MM.1S (cell line): ENCODE measurements around the gene OXCT1.

Experiments
- DNase-seq: peaks from one replicate; pipeline ENCODE4 v3.0.0-alpha.2; 2015
- H2AFZ ChIP-seq: fragments of 300-600 bp; sonication (generic); 2 replicates; pipeline ENCODE4 v1.6.0; 2016; ENCODE audit warnings: antibody characterized with exemption, low read length
- H3F3A ChIP-seq: fragments of 300-600 bp; sonication (generic); 2 replicates; pipeline ENCODE4 v1.6.1; 2016; ENCODE audit warnings: mild to moderate bottlenecking, antibody characterized with exemption, low read length, moderate library complexity, mixed read lengths; ENCODE audit not compliant: insufficient read depth
- H3K27ac ChIP-seq: fragments of 300-600 bp; sonication (generic); 2 replicates; pipeline ENCODE4 v1.5.1; 2016; ENCODE audit warnings: mild to moderate bottlenecking, low read length
- H3K27me3 ChIP-seq: fragments of 300-600 bp; sonication (generic); replicated peaks from 2 replicates; pipeline ENCODE4 v1.6.0; 2016; ENCODE audit warnings: low read length; ENCODE audit not compliant: insufficient read depth
- H3K36me3 ChIP-seq: fragments of 300-600 bp; sonication (generic); replicated peaks from 2 replicates; pipeline ENCODE4 v1.6.1; 2016; ENCODE audit warnings: mild to moderate bottlenecking, low read length, mixed read lengths; ENCODE audit not compliant: insufficient read depth
- H3K4me1 ChIP-seq: fragments of 300-600 bp; sonication (generic); 2 replicates; pipeline ENCODE4 v1.6.1; 2016; ENCODE audit warnings: low read length, mixed read lengths
- H3K4me2 ChIP-seq: fragments of 300-600 bp; sonication (generic); 2 replicates; pipeline ENCODE4 v1.6.0; 2016; ENCODE audit warnings: low read depth, low read length
- H3K4me3 ChIP-seq: fragments of 300-600 bp; sonication (generic); 2 replicates; pipeline ENCODE4 v1.5.1; 2016; ENCODE audit warnings: low read length, mixed read lengths
- H3K79me2 ChIP-seq: fragments of 300-600 bp; sonication (generic); 2 replicates; pipeline ENCODE4 v1.6.1; 2016; ENCODE audit warnings: mixed run types, low read length, mixed read lengths
- H3K9ac ChIP-seq: fragments of 300-600 bp; sonication (generic); 2 replicates; pipeline ENCODE4 v1.6.1; 2016; ENCODE audit warnings: low read length, mixed read lengths
- H3K9me2 ChIP-seq: fragments of 300-600 bp; sonication (generic); replicated peaks from 2 replicates; pipeline ENCODE4 v1.6.1; 2016; ENCODE audit warnings: mild to moderate bottlenecking, low read length, mixed read lengths; ENCODE audit not compliant: insufficient read depth
- H3K9me3 ChIP-seq: fragments of 300-600 bp; sonication (generic); replicated peaks from 2 replicates; pipeline ENCODE4 v1.6.1; 2016; ENCODE audit warnings: mild to moderate bottlenecking, low read length, mixed read lengths; ENCODE audit not compliant: insufficient read depth
- H4K20me1 ChIP-seq: fragments of 300-600 bp; sonication (generic); 2 replicates; pipeline ENCODE4 v1.6.1; 2016; ENCODE audit warnings: mild to moderate bottlenecking, low read length, moderate library complexity, mixed read lengths; ENCODE audit not compliant: insufficient read depth
- CTCF ChIP-seq: fragments of 300-600 bp; sonication (generic); IDR thresholded peaks from 2 replicates; pipeline ENCODE4 v1.5.1; 2016; ENCODE audit warnings: antibody characterized with exemption, low read length, mixed read lengths
- EZH2 ChIP-seq: fragments of 300-600 bp; sonication (generic); optimal IDR thresholded peaks from 2 replicates; pipeline ENCODE3; 2017; ENCODE audit warnings: low read depth, mild to moderate bottlenecking, antibody characterized with exemption, low read length, mixed read lengths
- EZH2phosphoT487 ChIP-seq: fragments of 300-600 bp; sonication (generic); IDR thresholded peaks from 2 replicates; pipeline ENCODE4 v1.6.1; 2018; ENCODE audit warnings: antibody characterized with exemption, low read length

The OXCT1 gene

GRCh38 chr5:41708604-41708940 lies 161.7 kb downstream of the OXCT1 start:
- no peak overlapping the region for H3K4me2 ChIP-seq
- H3K79me2 ChIP-seq = no peaks in the 10 kb centered on the region
- H3K4me3 ChIP-seq = no peak overlapping the region
- no peaks in the 10 kb centered on the region for H3K4me1 ChIP-seq
- H3K27me3 ChIP-seq = no peaks in the 10 kb centered on the region
- H3K9me2 ChIP-seq = no peaks in the 10 kb centered on the region
- no peaks in the 10 kb centered on the region for H4K20me1 ChIP-seq
- H3K36me3 ChIP-seq = no peaks in the 10 kb centered on the region
- H3K9ac ChIP-seq = no peak overlapping the region
- TF ChIP-seq CTCF = no peak
- TF ChIP-seq EZH2 = no peak
- TF ChIP-seq EZH2phosphoT487 = no peak
- no peak for DNase-seq
- H3F3A ChIP-seq = no peaks in the 10 kb centered on the region
- no peak overlapping the region for H3K27ac ChIP-seq
- H3K9me3 ChIP-seq = no peaks in the 10 kb centered on the region
- H2AFZ ChIP-seq = no peak overlapping the region

DNA sequence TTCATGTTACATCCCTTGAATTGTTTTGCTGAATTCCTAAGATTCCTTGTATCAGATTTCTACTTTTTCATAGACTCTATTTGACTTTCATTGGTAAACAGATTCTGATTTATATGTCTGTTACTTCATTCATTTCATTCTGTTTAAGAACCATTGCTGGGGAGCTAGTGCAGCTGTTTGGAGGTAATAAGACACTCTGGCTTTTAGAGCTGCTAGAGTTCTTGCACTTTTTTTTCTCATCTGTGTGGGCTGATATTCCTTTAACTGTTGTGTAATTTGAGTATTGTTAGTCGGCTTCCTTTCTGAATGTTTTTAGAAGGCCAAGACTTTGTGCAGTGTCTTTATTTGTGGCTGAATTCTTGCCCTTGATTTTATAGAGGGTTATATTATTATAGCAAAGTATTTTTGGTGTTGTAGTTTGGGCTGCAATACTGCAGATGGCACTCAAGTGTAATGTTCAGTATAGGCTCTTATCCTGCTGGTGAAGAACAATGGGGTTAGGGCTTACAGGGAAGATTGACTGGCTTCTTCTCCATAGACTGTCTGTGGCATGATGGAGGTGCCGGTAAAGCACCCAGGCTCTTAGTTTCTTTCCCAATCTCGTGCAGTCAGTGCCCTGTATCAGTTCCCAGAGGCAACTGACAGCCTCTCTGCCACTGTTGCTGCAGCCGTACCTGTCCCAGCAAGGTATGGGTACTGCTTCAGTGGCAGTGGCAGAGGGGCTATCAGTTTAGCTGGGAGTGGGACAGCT lies 162.2 kb downstream of the OXCT1 start:
- Histone ChIP-seq H3K9ac (no peak overlapping the region), H4K20me1 (no peaks in the 10 kb centered on the region), H3F3A (no peaks in the 10 kb centered on the region), H3K9me2 (no peaks in the 10 kb centered on the region), H3K27ac (no peak overlapping the region), H3K36me3 (no peaks in the 10 kb centered on the region), H3K4me1 (no peaks in the 10 kb centered on the region), H3K4me2 (no peak overlapping the region), H3K27me3 (no peaks in the 10 kb centered on the region), H3K4me3 (no peak overlapping the region), H3K9me3 (no peaks in the 10 kb centered on the region), H2AFZ (no peak overlapping the region), H3K79me2 (no peaks in the 10 kb centered on the region)
- no peak for TF ChIP-seq EZH2
- TF ChIP-seq CTCF = peak; percentile 61
- TF ChIP-seq EZH2phosphoT487 = no peak
- peak; percentile 48 for DNase-seq

- Histone ChIP-seq H3K9me3 (no peaks in the 10 kb centered on the region), H3K27ac (no peak overlapping the region), H3F3A (no peaks in the 10 kb centered on the region), H3K4me3 (no peak overlapping the region), H3K9me2 (no peaks in the 10 kb centered on the region), H3K27me3 (no peaks in the 10 kb centered on the region), H4K20me1 (no peaks in the 10 kb centered on the region), H3K9ac (no peak overlapping the region), H3K4me1 (no peaks in the 10 kb centered on the region), H3K36me3 (no peaks in the 10 kb centered on the region), H2AFZ (0 out of 2 replicates have a peak overlapping the region, but pooled peaks have one; percentile 32), H3K79me2 (no peaks in the 10 kb centered on the region), H3K4me2 (no peak overlapping the region)
- no peak for DNase-seq
- no peak for TF ChIP-seq EZH2
- TF ChIP-seq CTCF = peak; percentile 40
Observed at GRCh38 chr5:41695920-41696582, 174.2 kb downstream of the OXCT1 start.
